Liver (tissue), 9 donors: ENCODE results near the gene AFAP1. TPM values are rescaled to one million over a fixed set of nuclear protein-coding genes. Genes with fewer than 3 reads are reported as not detected.
A peak's percentile ranks its signal among the peaks of the same experiment; 100 is the strongest.

Source experiments
- DNase-seq: peaks from one replicate; pipeline ENCODE4 v3.0.0-alpha.2; 2017; ENCODE audit warnings: low spot score
- H3K27ac ChIP-seq, 2 donors: one replicate each; pipeline ENCODE4 v1.7.0; 2013; ENCODE audit warnings: inconsistent platforms in 2 of 2, low read length in 2 of 2, control low read depth in 1 of 2, low read depth in 1 of 2, mild to moderate bottlenecking in 1 of 2
- H3K27me3 ChIP-seq, 4 donors: one replicate each; pipeline versions ENCODE4 v1.6.1 to v1.7.0; 2013; ENCODE audit warnings: low read length in 3 of 4, inconsistent platforms in 1 of 4, mild to moderate bottlenecking in 1 of 4, moderate library complexity in 1 of 4; ENCODE audit not compliant: control insufficient read depth in 4 of 4, insufficient read depth in 4 of 4
- H3K36me3 ChIP-seq, 4 donors: one replicate each; pipeline versions ENCODE4 v1.6.1 to v1.7.0; 2013; ENCODE audit warnings: low read length in 3 of 4, mild to moderate bottlenecking in 3 of 4, low read depth in 1 of 4, moderate library complexity in 1 of 4; ENCODE audit not compliant: control insufficient read depth in 4 of 4, insufficient read depth in 3 of 4
- H3K4me1 ChIP-seq, 4 donors: one replicate each; pipeline versions ENCODE4 v1.6.1 to v1.7.0; 2013; ENCODE audit warnings: low read length in 3 of 4, mild to moderate bottlenecking in 3 of 4, moderate library complexity in 1 of 4; ENCODE audit not compliant: control insufficient read depth in 4 of 4, insufficient read depth in 4 of 4
- H3K4me3 ChIP-seq, 3 donors: one replicate each; pipeline versions ENCODE4 v1.6.1 to v1.7.0; 2013; ENCODE audit warnings: low read length in 3 of 3, control low read depth in 1 of 3, low read depth in 1 of 3, mild to moderate bottlenecking in 1 of 3
- H3K9ac ChIP-seq, 2 donors: one replicate each; pipeline ENCODE4 v1.7.0; 2013; ENCODE audit warnings: low read length in 2 of 2, mild to moderate bottlenecking in 2 of 2, moderate library complexity in 2 of 2, control low read depth in 1 of 2, low read depth in 1 of 2
- H3K9me3 ChIP-seq, 4 donors: one replicate each; pipeline versions ENCODE4 v1.6.1 to v1.7.0; 2013; ENCODE audit warnings: low read length in 3 of 4; ENCODE audit not compliant: control insufficient read depth in 4 of 4
- ATF3 ChIP-seq: IDR thresholded peaks from 2 replicates; pipeline ENCODE4 v1.6.1; 2016; ENCODE audit warnings: antibody characterized with exemption
- CTCF ChIP-seq: fragments of 150-350 bp; IDR thresholded peaks from 2 replicates; pipeline ENCODE4 v1.5.1; 2017; ENCODE audit warnings: improper control_type of control experiment, low read depth, low read length; ENCODE audit not compliant: missing input control
- EGR1 ChIP-seq, 2 donors: IDR thresholded peaks; 2 replicates each; pipeline ENCODE4 v1.6.1; 2016 to 2018; ENCODE audit warnings: antibody characterized with exemption in 2 of 2, low read depth in 2 of 2
- FOXA1 ChIP-seq: IDR thresholded peaks from 2 replicates; pipeline ENCODE4 v1.6.1; 2016; ENCODE audit warnings: antibody characterized with exemption
- FOXA2 ChIP-seq: IDR thresholded peaks from 2 replicates; pipeline ENCODE4 v1.6.1; 2016; ENCODE audit warnings: antibody characterized with exemption
- GABPA ChIP-seq, 2 donors: IDR thresholded peaks in 1 of 2; conservative IDR thresholded peaks in 1 of 2; 2 replicates each; pipeline ENCODE4 v1.6.1; 2016; ENCODE audit warnings: antibody characterized with exemption in 2 of 2, mild to moderate bottlenecking in 1 of 2, moderate library complexity in 1 of 2
- HNF4A ChIP-seq, 2 donors: conservative IDR thresholded peaks; 2 replicates each; pipeline ENCODE4 v1.6.1; 2016; ENCODE audit warnings: antibody characterized with exemption in 2 of 2, mild to moderate bottlenecking in 2 of 2
- HNF4G ChIP-seq: IDR thresholded peaks from 2 replicates; pipeline ENCODE4 v1.6.1; 2016; ENCODE audit warnings: antibody characterized with exemption
- JUND ChIP-seq, 2 donors: IDR thresholded peaks; 2 replicates each; pipeline ENCODE4 v1.6.1; 2016; ENCODE audit warnings: antibody characterized with exemption in 2 of 2
- MAX ChIP-seq: IDR thresholded peaks from 2 replicates; pipeline ENCODE4 v1.6.1; 2016; ENCODE audit warnings: antibody characterized with exemption
- NR2F2 ChIP-seq: IDR thresholded peaks from 2 replicates; pipeline ENCODE4 v1.6.1; 2016; ENCODE audit warnings: antibody characterized with exemption
- RAD21 ChIP-seq, 2 donors: IDR thresholded peaks; 2 replicates each; pipeline ENCODE4 v1.6.1; 2016; ENCODE audit warnings: antibody characterized with exemption in 2 of 2, mild to moderate bottlenecking in 2 of 2
- REST ChIP-seq: IDR thresholded peaks from 2 replicates; pipeline ENCODE4 v1.6.1; 2016; ENCODE audit warnings: antibody characterized with exemption, mild to moderate bottlenecking
- RXRA ChIP-seq, 2 donors: IDR thresholded peaks; 2 replicates each; pipeline ENCODE4 v1.6.1; 2017 to 2018; ENCODE audit warnings: antibody characterized with exemption in 2 of 2, mild to moderate bottlenecking in 1 of 2
- SP1 ChIP-seq: IDR thresholded peaks from 2 replicates; pipeline ENCODE4 v1.6.1; 2018; ENCODE audit warnings: antibody characterized with exemption, mild to moderate bottlenecking
- YY1 ChIP-seq: IDR thresholded peaks from 2 replicates; pipeline ENCODE4 v1.6.1; 2016; ENCODE audit warnings: antibody characterized with exemption, mild to moderate bottlenecking
- ZBTB33 ChIP-seq: IDR thresholded peaks from 2 replicates; pipeline ENCODE4 v1.6.1; 2016; ENCODE audit warnings: antibody characterized with exemption
- WGBS: extraction: QIAGEN DNeasy Blood & Tissue Kit; methylation state at CpG from one replicate; pipeline ENCODE4 v1.1.7; 2013; 5-methylcytosine and 5-hydroxymethylcytosine counted together
- polyA plus RNA-seq, 2 donors: library from polyadenylated mRNA; stranded (reverse) in 1 of 2; unstranded in 1 of 2; fragments of 200-250 nt in 1 of 2; fragments of >200 nt in 1 of 2; fragmentation: Nextera tagmentation in 1 of 2; extraction: Ambion mirVana in 1 of 2; gene quantifications; one replicate each; pipeline versions ENCODE4 v1.2.1 to v1.2.3, GENCODE V29; 2013 to 2015
- total RNA-seq, 2 donors: library from RNA; depleted of rRNA; stranded (reverse); fragments of >200 nt; gene quantifications; one replicate each; pipeline ENCODE4 v1.2.3, GENCODE V29; 2014
- donor health status: healthy.
- donor health status: healthy.
- donor health status: healthy.
- donor health status: healthy.
- donor health status: healthy.

The AFAP1 gene
- total and polyA plus RNA-seq, 4 donors, result 0.40 to 3.2 (median 1.6) TPM

GRCh38 chr4:7819446-7819845 is 120.2 kb downstream of the AFAP1 start:
- no peak overlapping the region for H3K4me3 ChIP-seq
- peaks cover 0 to 2% (median 0%) of the 10 kb centered on the region in 4 donors for H3K36me3 ChIP-seq
- no peak for DNase-seq
- no peak overlapping the region for H3K9ac ChIP-seq
- WGBS, result 93% methylated on average over 9 of the region's 9 CpGs
- H3K9me3 ChIP-seq, result no peaks in the 10 kb centered on the region
- H3K27ac ChIP-seq, result no peak overlapping the region
- H3K4me1 ChIP-seq, result peaks cover 0 to 5% (median 0%) of the 10 kb centered on the region in 4 donors
- TF ChIP-seq RXRA (IDR thresholded peaks at IDR 0.05) (no peak), FOXA2 (no peak), MAX (no peak), SP1 (no peak), GABPA (IDR thresholded peaks at IDR 0.05 in 1 of 2, conservative IDR thresholded peaks at IDR 0.05 in 1 of 2) (no peak), HNF4G (no peak), YY1 (no peak), EGR1 (IDR thresholded peaks at IDR 0.05; ENCODE audit: low read depth in 2 of 2) (no peak), ZBTB33 (no peak), REST (no peak), RAD21 (IDR thresholded peaks at IDR 0.05) (no peak), CTCF (no peak), FOXA1 (no peak), NR2F2 (no peak), JUND (IDR thresholded peaks at IDR 0.05) (no peak), ATF3 (no peak)
- no peaks in the 10 kb centered on the region for H3K27me3 ChIP-seq

- H3K27me3 ChIP-seq, result no peaks in the 10 kb centered on the region
- DNase-seq, result no peak
- peak overlapping the region in 1 of 2 donors; percentile 7 for H3K27ac ChIP-seq
- 82% methylated on average over 5 of the region's 5 CpGs for WGBS
- H3K4me3 ChIP-seq, result no peak overlapping the region
- H3K9ac ChIP-seq, result no peak overlapping the region
- H3K4me1 ChIP-seq, result peaks cover 0 to under 1% (median 0%) of the 10 kb centered on the region in 4 donors
- H3K36me3 ChIP-seq, result peaks cover 0 to 2% (median 0%) of the 10 kb centered on the region in 4 donors
- no peaks in the 10 kb centered on the region for H3K9me3 ChIP-seq
- TF ChIP-seq CTCF, result no peak
- TF ChIP-seq HNF4G, result no peak
- no peak for TF ChIP-seq MAX
- no peak for TF ChIP-seq REST
- TF ChIP-seq NR2F2, result no peak
- no peak for TF ChIP-seq RAD21 (IDR thresholded peaks at IDR 0.05)
- no peak for TF ChIP-seq FOXA1
- no peak for TF ChIP-seq JUND (IDR thresholded peaks at IDR 0.05)
- no peak for TF ChIP-seq GABPA (IDR thresholded peaks at IDR 0.05 in 1 of 2, conservative IDR thresholded peaks at IDR 0.05 in 1 of 2)
- no peak for TF ChIP-seq HNF4A (conservative IDR thresholded peaks at IDR 0.05)
- TF ChIP-seq RXRA (IDR thresholded peaks at IDR 0.05), result no peak
Observed at GRCh38 chr4:7818399-7818911, 121.2 kb downstream of the AFAP1 start.
